Measurements from ENCODE around the gene ZNF668. TPM values are rescaled to one million over a fixed set of nuclear protein-coding genes. Genes with fewer than 3 reads are reported as not detected.

The ZNF668 gene
- total and polyA plus RNA-seq, 7 experiments from 2014 or later: 6.1 to 15.2 (median 12.6) TPM

GRCh38 chr16:31092330-31092729 is 18.3 kb upstream of the ZNF668 start:
- Mint-ChIP-seq H3K4me1 (peaks cover 14 to 42% (median 29%) of the 10 kb centered on the region in 7 donors), H3K27me3 (no peaks in the 10 kb centered on the region), H3K27ac (peak overlapping the region in 4 of 9 donors; percentile 16 to 57 (median 37)), H3K36me3 (peaks cover 0 to 8% (median 0%) of the 10 kb centered on the region in 5 donors), H3K9me3 (no peaks in the 10 kb centered on the region), H3K4me3 (peak overlapping the region in 6 of 10 donors; percentile 17 to 98 (median 25))
- Histone ChIP-seq H3K4me3 (ENCODE audit: low read length) (no peak overlapping the region), H3K4me1 (ENCODE audit: control insufficient read depth in 2 of 2, insufficient read depth in 2 of 2, low read length in 2 of 2) (peaks cover 14 to 18% of the 10 kb centered on the region in 2 donors), H3K9me3 (ENCODE audit: control insufficient read depth in 2 of 3, low read length in 3 of 3) (no peaks in the 10 kb centered on the region), H3K36me3 (ENCODE audit: control insufficient read depth in 2 of 3, insufficient read depth in 3 of 3, low read length in 3 of 3) (peaks cover 0 to 36% (median 3%) of the 10 kb centered on the region in 3 experiments), H3K27ac (ENCODE audit: low read depth, low read length) (no peak overlapping the region), H3K27me3 (ENCODE audit: control insufficient read depth in 2 of 2, insufficient read depth in 2 of 2, low read length in 2 of 2) (no peaks in the 10 kb centered on the region)
- intact Hi-C loops (cut with micrococcal nuclease): loop anchor here in 1 of 2 donors (5.0 kb wide), 2 partner anchors 240 to 775 kb away; no protein-coding TSS in a partner anchor
- DNase-seq (no peak), ATAC-seq (no peak)
- CTCF ChIA-PET: no interaction called here
- POLR2A ChIA-PET: interaction anchor here (0.6 to 5.3 kb wide), 4 partner anchors 13 to 153 kb away, joined by 3 to 35 read pairs (median 4); partner anchors contain the start of genes ZNF646 and ZNF668

GRCh38 chr16:31090540-31090939 is 16.5 kb upstream of the ZNF668 start:
- Histone ChIP-seq H3K9me3 (ENCODE audit: control insufficient read depth in 2 of 3, low read length in 3 of 3) (no peaks in the 10 kb centered on the region), H3K27me3 (ENCODE audit: control insufficient read depth in 2 of 2, insufficient read depth in 2 of 2, low read length in 2 of 2) (no peaks in the 10 kb centered on the region), H3K4me3 (ENCODE audit: low read length) (no peak overlapping the region), H3K4me1 (ENCODE audit: control insufficient read depth in 2 of 2, insufficient read depth in 2 of 2, low read length in 2 of 2) (peaks cover 10 to 16% of the 10 kb centered on the region in 2 donors), H3K36me3 (ENCODE audit: control insufficient read depth in 2 of 3, insufficient read depth in 3 of 3, low read length in 3 of 3) (peaks cover 0 to 48% (median 3%) of the 10 kb centered on the region in 3 experiments), H3K27ac (ENCODE audit: low read depth, low read length) (no peak overlapping the region)
- Mint-ChIP-seq H3K9me3 (no peaks in the 10 kb centered on the region), H3K27ac (peak overlapping the region in 2 of 9 donors; percentile 20 to 42), H3K27me3 (no peaks in the 10 kb centered on the region), H3K36me3 (peaks cover 0 to 9% (median 0%) of the 10 kb centered on the region in 5 donors), H3K4me3 (no peak overlapping the region), H3K4me1 (peaks cover 13 to 34% (median 19%) of the 10 kb centered on the region in 7 donors)
- CTCF ChIA-PET: interaction anchor here (0.6 kb wide), 1 partner anchor 59 kb away, joined by 3 read pairs; no protein-coding TSS in a partner anchor
- POLR2A ChIA-PET: no interaction called here
- intact Hi-C loops (cut with micrococcal nuclease): loop anchor here in 1 of 2 donors (5.0 kb wide), 2 partner anchors 242 to 777 kb away; no protein-coding TSS in a partner anchor
- ATAC-seq (no peak), DNase-seq (no peak)

- Mint-ChIP-seq H3K9me3 (no peaks in the 10 kb centered on the region), H3K4me3 (no peak overlapping the region), H3K36me3 (peaks cover 0 to 12% (median 0%) of the 10 kb centered on the region in 5 donors), H3K4me1 (peaks cover 5 to 25% (median 13%) of the 10 kb centered on the region in 7 donors), H3K27ac (peak overlapping the region in 2 of 9 donors; percentile 14 to 66), H3K27me3 (no peaks in the 10 kb centered on the region)
- Histone ChIP-seq H3K36me3 (ENCODE audit: control insufficient read depth in 2 of 3, insufficient read depth in 3 of 3, low read length in 3 of 3) (peaks cover 0 to 56% (median 3%) of the 10 kb centered on the region in 3 experiments), H3K27ac (ENCODE audit: low read depth, low read length) (no peak overlapping the region), H3K4me1 (ENCODE audit: control insufficient read depth in 2 of 2, insufficient read depth in 2 of 2, low read length in 2 of 2) (peaks cover 5 to 9% of the 10 kb centered on the region in 2 donors), H3K27me3 (ENCODE audit: control insufficient read depth in 2 of 2, insufficient read depth in 2 of 2, low read length in 2 of 2) (no peaks in the 10 kb centered on the region), H3K4me3 (ENCODE audit: low read length) (no peak overlapping the region), H3K9me3 (ENCODE audit: control insufficient read depth in 2 of 3, low read length in 3 of 3) (no peaks in the 10 kb centered on the region)
- ATAC-seq: no peak
- no peak for DNase-seq
- ChIA-PET CTCF (no interaction called here), POLR2A (no interaction called here)
- intact Hi-C loops (cut with micrococcal nuclease): no loop called here
Measured at GRCh38 chr16:31089199-31089598, 15.2 kb upstream of the ZNF668 start.

GRCh38 chr16:31088459-31089183 is 14.6 kb upstream of the ZNF668 start, which contains the start of gene PRSS53:
PRSS53 (minus strand) TSS chr16:31088943; CDS start chr16:31088809, 134 bp downstream.
- no peak within 1 kb of the TSS for H3K27ac ChIP-seq (ENCODE audit: low read depth, low read length)
- no peak within 1 kb of the TSS for H3K4me3 ChIP-seq (ENCODE audit: low read length)
- peaks cover 0 to 12% (median 0%) of the 10 kb centered on the region in 5 donors for H3K36me3 Mint-ChIP-seq
- peaks cover 0 to 61% (median 3%) of the 10 kb centered on the region in 3 experiments for H3K36me3 ChIP-seq (ENCODE audit: control insufficient read depth in 2 of 3, insufficient read depth in 3 of 3, low read length in 3 of 3)
- no peaks in the 10 kb centered on the region for H3K9me3 Mint-ChIP-seq
- DNase-seq (no peak), ATAC-seq (no peak)
- CTCF ChIA-PET: no interaction called here
- no peaks in the 10 kb centered on the region for H3K27me3 Mint-ChIP-seq
- no peak within 1 kb of the TSS for H3K4me3 Mint-ChIP-seq
- H3K4me1 Mint-ChIP-seq: peaks cover 0 to 20% (median 8%) of the 10 kb centered on the region in 7 donors
- H3K27ac Mint-ChIP-seq: peak within 1 kb of the TSS in 3 of 9 donors; percentile 32 to 66 (median 65)
- intact Hi-C loops (cut with micrococcal nuclease): no loop called here
- H3K9me3 ChIP-seq (ENCODE audit: control insufficient read depth in 2 of 3, low read length in 3 of 3): no peaks in the 10 kb centered on the region
- peaks cover 0 to 4% of the 10 kb centered on the region in 2 donors for H3K4me1 ChIP-seq (ENCODE audit: control insufficient read depth in 2 of 2, insufficient read depth in 2 of 2, low read length in 2 of 2)
- no peaks in the 10 kb centered on the region for H3K27me3 ChIP-seq (ENCODE audit: control insufficient read depth in 2 of 2, insufficient read depth in 2 of 2, low read length in 2 of 2)
- POLR2A ChIA-PET: no interaction called here

- Histone ChIP-seq H3K27ac (ENCODE audit: low read depth, low read length) (no peak overlapping the region), H3K27me3 (ENCODE audit: control insufficient read depth in 2 of 2, insufficient read depth in 2 of 2, low read length in 2 of 2) (no peaks in the 10 kb centered on the region), H3K9me3 (ENCODE audit: control insufficient read depth in 2 of 3, low read length in 3 of 3) (no peaks in the 10 kb centered on the region), H3K4me3 (ENCODE audit: low read length) (no peak overlapping the region), H3K36me3 (ENCODE audit: control insufficient read depth in 2 of 3, insufficient read depth in 3 of 3, low read length in 3 of 3) (peaks cover 0 to 67% (median 3%) of the 10 kb centered on the region in 3 experiments), H3K4me1 (ENCODE audit: control insufficient read depth in 2 of 2, insufficient read depth in 2 of 2, low read length in 2 of 2) (no peaks in the 10 kb centered on the region)
- H3K27ac Mint-ChIP-seq: peak overlapping the region in 1 of 9 donors; percentile 32
- ChIA-PET CTCF (no interaction called here), POLR2A (no interaction called here)
- H3K36me3 Mint-ChIP-seq: peaks cover 0 to 15% (median 0%) of the 10 kb centered on the region in 5 donors
- no peak overlapping the region for H3K4me3 Mint-ChIP-seq
- peaks cover 0 to 15% (median 6%) of the 10 kb centered on the region in 7 donors for H3K4me1 Mint-ChIP-seq
- H3K27me3 Mint-ChIP-seq: no peaks in the 10 kb centered on the region
- DNase-seq: no peak
- intact Hi-C loops (cut with micrococcal nuclease): no loop called here
- no peak for ATAC-seq
- H3K9me3 Mint-ChIP-seq: no peaks in the 10 kb centered on the region
Measured at GRCh38 chr16:31087971-31088370, 13.9 kb upstream of the ZNF668 start.

- CTCF ChIA-PET: no interaction called here
- intact Hi-C loops (cut with micrococcal nuclease): no loop called here
Measured at GRCh38 chr16:31087481-31087880, 13.4 kb upstream of the ZNF668 start.

More at GRCh38 chr16:31087481-31087880, 13.4 kb upstream of the ZNF668 start:
- Histone ChIP-seq H3K4me1 (ENCODE audit: control insufficient read depth in 2 of 2, insufficient read depth in 2 of 2, low read length in 2 of 2) (no peaks in the 10 kb centered on the region), H3K27me3 (ENCODE audit: control insufficient read depth in 2 of 2, insufficient read depth in 2 of 2, low read length in 2 of 2) (no peaks in the 10 kb centered on the region), H3K9me3 (ENCODE audit: control insufficient read depth in 2 of 3, low read length in 3 of 3) (no peaks in the 10 kb centered on the region), H3K4me3 (ENCODE audit: low read length) (no peak overlapping the region), H3K36me3 (ENCODE audit: control insufficient read depth in 2 of 3, insufficient read depth in 3 of 3, low read length in 3 of 3) (peaks cover 0 to 72% (median 3%) of the 10 kb centered on the region in 3 experiments), H3K27ac (ENCODE audit: low read depth, low read length) (no peak overlapping the region)
- no peak for ATAC-seq
- Mint-ChIP-seq H3K9me3 (no peaks in the 10 kb centered on the region), H3K4me3 (no peak overlapping the region), H3K4me1 (peaks cover 0 to 12% (median 2%) of the 10 kb centered on the region in 7 donors), H3K36me3 (peaks cover 0 to 16% (median 0%) of the 10 kb centered on the region in 5 donors), H3K27ac (peak overlapping the region in 1 of 9 donors; percentile 76), H3K27me3 (no peaks in the 10 kb centered on the region)
- POLR2A ChIA-PET: no interaction called here
- no peak for DNase-seq
